Neural progenitor cell (in vitro differentiated cells): ENCODE results near the gene S100PBP.

Experiments used
- CTCF ChIP-seq: fragments of 200-600 bp; sonication (generic); IDR thresholded peaks from 2 replicates; pipeline ENCODE4 v1.5.1; 2017; ENCODE audit warnings: antibody characterized with exemption, mild to moderate bottlenecking
- EZH2 ChIP-seq: fragments of 200-600 bp; sonication (generic); IDR thresholded peaks from 2 replicates; pipeline ENCODE4 v1.6.1; 2017; ENCODE audit warnings: antibody characterized with exemption, mild to moderate bottlenecking, moderate library complexity
- EZH2phosphoT487 ChIP-seq: fragments of 200-600 bp; sonication (generic); IDR thresholded peaks from 2 replicates; pipeline ENCODE4 v1.6.1; 2017; ENCODE audit warnings: antibody characterized with exemption

GRCh38 chr1:32810358-32810757 is 7.1 kb upstream of the S100PBP start:
- TF ChIP-seq CTCF (no peak), EZH2phosphoT487 (no peak), EZH2 (no peak)
